PC-3 (cell line): ENCODE results near the gene KCNH1. TPM values are rescaled to one million over a fixed set of nuclear protein-coding genes. Genes with fewer than 3 reads are reported as not detected.

Experiments
- ATAC-seq: fragments of 200-7000 bp; cut with Tn5 transposase; 2 replicates; pipeline ENCODE4 v1.9.1; 2020; ENCODE audit warnings: mild to moderate bottlenecking, moderate library complexity
- BruUV-seq: library from RNA; stranded (reverse); fragments of 400-500 nt; replicated peaks from 2 replicates; lab custom pipeline; 2021; lab: Mats Ljungman, UMichigan
- CTCF ChIA-PET: fragments of 300-600 bp; sonication (Branson Sonifier 250); formaldehyde crosslinking; loops from one replicate; lab custom pipeline; 2022; ENCODE audit warnings: antibody characterized with exemption; lab: Charles Lee
- POLR2A ChIA-PET: fragments of 300-600 bp; sonication (Branson Sonifier 250); formaldehyde crosslinking; loops from one replicate; lab custom pipeline; 2022; ENCODE audit warnings: antibody characterized with exemption; ENCODE audit not compliant: unreplicated experiment; lab: Charles Lee
- DNase-seq: peaks from one replicate; pipeline ENCODE4 v3.0.0-alpha.2; 2015
- H2AFZ ChIP-seq: fragments of 300-600 bp; sonication (generic); 2 replicates; pipeline ENCODE4 v1.6.0; 2016; ENCODE audit warnings: antibody characterized with exemption, low read length
- H3F3A ChIP-seq: fragments of 300-600 bp; sonication (generic); one replicate; pipeline ENCODE4 v1.6.0; 2017; ENCODE audit warnings: antibody characterized with exemption, low read length, control low read depth, mild to moderate bottlenecking; ENCODE audit not compliant: unreplicated experiment
- H3K27ac ChIP-seq: fragments of 300-600 bp; sonication (generic); 2 replicates; pipeline ENCODE4 v1.5.1; 2016; ENCODE audit warnings: mild to moderate bottlenecking, low read length
- H3K27me3 ChIP-seq: fragments of 300-600 bp; sonication (generic); 2 replicates; pipeline ENCODE4 v1.6.1; 2016; ENCODE audit warnings: low read length, mixed read lengths
- H3K36me3 ChIP-seq: fragments of 300-600 bp; sonication (generic); 2 replicates; pipeline ENCODE4 v1.6.1; 2016; ENCODE audit warnings: low read depth, mixed run types, low read length, mixed read lengths
- H3K4me1 ChIP-seq: fragments of 300-600 bp; sonication (generic); 2 replicates; pipeline ENCODE4 v1.5.1; 2016; ENCODE audit warnings: low read length; ENCODE audit not compliant: insufficient read depth
- H3K4me2 ChIP-seq: fragments of 300-600 bp; sonication (generic); 2 replicates; pipeline ENCODE4 v1.6.0; 2016; ENCODE audit warnings: low read length
- H3K4me3 ChIP-seq: fragments of 300-600 bp; sonication (generic); 2 replicates; pipeline ENCODE4 v1.5.1; 2016; ENCODE audit warnings: mild to moderate bottlenecking, low read length, mixed read lengths
- H3K79me2 ChIP-seq: fragments of 300-600 bp; sonication (generic); 2 replicates; pipeline ENCODE4 v1.6.1; 2017; ENCODE audit warnings: low read length, mixed read lengths
- H3K9ac ChIP-seq: fragments of 300-600 bp; sonication (generic); 2 replicates; pipeline ENCODE4 v1.6.0; 2016; ENCODE audit warnings: mild to moderate bottlenecking, low read length
- H3K9me2 ChIP-seq: fragments of 300-600 bp; sonication (generic); replicated peaks from 2 replicates; pipeline ENCODE4 v1.6.1; 2016; ENCODE audit warnings: mixed run types, low read length, mixed read lengths
- H3K9me3 ChIP-seq: fragments of 300-600 bp; sonication (generic); 2 replicates; pipeline ENCODE4 v1.6.1; 2016; ENCODE audit warnings: low read length, mixed read lengths
- H4K20me1 ChIP-seq: fragments of 300-600 bp; sonication (generic); 2 replicates; pipeline ENCODE4 v1.6.1; 2016; ENCODE audit warnings: low read length, mixed read lengths
- EZH2 ChIP-seq: fragments of 300-600 bp; sonication (generic); IDR thresholded peaks from one replicate; pipeline ENCODE4 v1.6.1; 2017; ENCODE audit warnings: antibody characterized with exemption, mild to moderate bottlenecking, low read length; ENCODE audit not compliant: unreplicated experiment
- EZH2phosphoT487 ChIP-seq: fragments of 300-600 bp; sonication (generic); IDR thresholded peaks from 2 replicates; pipeline ENCODE4 v1.6.1; 2018; ENCODE audit warnings: mild to moderate bottlenecking, antibody characterized with exemption, low read length, borderline replicate concordance
- intact Hi-C: fragments of 100-400 bp; cut with micrococcal nuclease; formaldehyde crosslinking; loops from 2 replicates; pipeline ENCODE4 v1.9.0; 2023
- total RNA-seq: library from RNA; depleted of rRNA; stranded (reverse); fragments of >200 nt; gene quantifications from 2 replicates; pipeline ENCODE4 v1.2.3, GENCODE V29; 2014
- TF ChIP-seq, protein P1 (sequence below): fragments of 300-600 bp; sonication (generic); conservative IDR thresholded peaks from 2 replicates; pipeline ENCODE4 v1.5.1; 2017; ENCODE audit warnings: antibody characterized with exemption, low read depth, mild to moderate bottlenecking, low read length

The KCNH1 gene
- total RNA-seq, 1 experiment from 2014 or later = not detected

GRCh38 chr1:210822932-210823331 lies 311.0 kb downstream of the KCNH1 start:
- intact Hi-C loops = no loop called here
- Histone ChIP-seq H3K9me3 (0 out of 2 replicates have a peak, but pooled peaks cover 4% of the 10 kb centered on the region), H3K36me3 (no peaks in the 10 kb centered on the region), H3K4me3 (no peak overlapping the region), H2AFZ (no peak overlapping the region), H3K27ac (no peak overlapping the region), H3K79me2 (no peaks in the 10 kb centered on the region), H3K4me2 (no peak overlapping the region), H4K20me1 (no peaks in the 10 kb centered on the region), H3K4me1 (no peaks in the 10 kb centered on the region), H3K9me2 (no peaks in the 10 kb centered on the region), H3F3A (no peaks in the 10 kb centered on the region), H3K9ac (no peak overlapping the region), H3K27me3 (peaks cover 9% of the 10 kb centered on the region; the same call in 1 of the 2 replicates)
- DNase-seq (no peak), ATAC-seq (no peak)
- BruUV-seq = no TSS peak
- ChIA-PET CTCF (no interaction called here), POLR2A (no interaction called here)
- TF ChIP-seq EZH2 (no peak), EZH2phosphoT487 (no peak)
- TF ChIP-seq, protein P1, sequence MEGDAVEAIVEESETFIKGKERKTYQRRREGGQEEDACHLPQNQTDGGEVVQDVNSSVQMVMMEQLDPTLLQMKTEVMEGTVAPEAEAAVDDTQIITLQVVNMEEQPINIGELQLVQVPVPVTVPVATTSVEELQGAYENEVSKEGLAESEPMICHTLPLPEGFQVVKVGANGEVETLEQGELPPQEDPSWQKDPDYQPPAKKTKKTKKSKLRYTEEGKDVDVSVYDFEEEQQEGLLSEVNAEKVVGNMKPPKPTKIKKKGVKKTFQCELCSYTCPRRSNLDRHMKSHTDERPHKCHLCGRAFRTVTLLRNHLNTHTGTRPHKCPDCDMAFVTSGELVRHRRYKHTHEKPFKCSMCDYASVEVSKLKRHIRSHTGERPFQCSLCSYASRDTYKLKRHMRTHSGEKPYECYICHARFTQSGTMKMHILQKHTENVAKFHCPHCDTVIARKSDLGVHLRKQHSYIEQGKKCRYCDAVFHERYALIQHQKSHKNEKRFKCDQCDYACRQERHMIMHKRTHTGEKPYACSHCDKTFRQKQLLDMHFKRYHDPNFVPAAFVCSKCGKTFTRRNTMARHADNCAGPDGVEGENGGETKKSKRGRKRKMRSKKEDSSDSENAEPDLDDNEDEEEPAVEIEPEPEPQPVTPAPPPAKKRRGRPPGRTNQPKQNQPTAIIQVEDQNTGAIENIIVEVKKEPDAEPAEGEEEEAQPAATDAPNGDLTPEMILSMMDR = no peak

DNA sequence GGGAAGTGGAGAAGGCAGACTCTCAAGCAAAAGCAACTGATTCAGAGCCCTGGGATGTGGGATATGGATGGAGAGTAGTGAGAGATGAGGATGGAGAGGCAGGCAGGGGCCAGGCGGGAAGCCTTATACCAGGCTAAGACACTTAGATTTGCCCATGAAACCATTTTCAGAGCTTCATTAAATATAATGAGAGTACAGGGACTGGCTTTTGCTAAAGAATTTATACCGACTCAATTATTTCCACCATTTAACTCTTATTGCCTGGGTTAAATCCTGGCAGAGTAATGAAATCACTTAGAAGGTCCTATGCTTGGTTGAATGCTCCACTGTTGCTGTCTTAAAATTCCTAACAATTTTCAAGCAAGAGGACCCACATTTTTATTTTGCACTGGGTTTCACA lies 311.7 kb downstream of the KCNH1 start:
- H3K27me3 ChIP-seq = peaks cover 9% of the 10 kb centered on the region; the same call in 1 of the 2 replicates
- CTCF ChIA-PET = no interaction called here
- no peaks in the 10 kb centered on the region for H3K79me2 ChIP-seq
- BruUV-seq = no TSS peak
- H2AFZ ChIP-seq = no peak overlapping the region
- TF ChIP-seq EZH2 = no peak
- TF ChIP-seq, protein P1 = no peak
- no peak for TF ChIP-seq EZH2phosphoT487
- no peak overlapping the region for H3K27ac ChIP-seq
- no peak for ATAC-seq
- no peak overlapping the region for H3K9ac ChIP-seq
- no peaks in the 10 kb centered on the region for H3K9me2 ChIP-seq
- H4K20me1 ChIP-seq = no peaks in the 10 kb centered on the region
- no peaks in the 10 kb centered on the region for H3K4me1 ChIP-seq
- no peaks in the 10 kb centered on the region for H3K36me3 ChIP-seq
- no peak for DNase-seq
- POLR2A ChIA-PET = no interaction called here
- H3F3A ChIP-seq = no peaks in the 10 kb centered on the region
- H3K9me3 ChIP-seq = 0 out of 2 replicates have a peak, but pooled peaks cover 4% of the 10 kb centered on the region
- no peak overlapping the region for H3K4me3 ChIP-seq
- intact Hi-C loops = no loop called here
- no peak overlapping the region for H3K4me2 ChIP-seq

- H3K9ac ChIP-seq = no peak overlapping the region
- no peak overlapping the region for H2AFZ ChIP-seq
- no peak overlapping the region for H3K27ac ChIP-seq
- no peak overlapping the region for H3K4me2 ChIP-seq
- no peaks in the 10 kb centered on the region for H3K4me1 ChIP-seq
- H3K9me2 ChIP-seq = no peaks in the 10 kb centered on the region
- no peaks in the 10 kb centered on the region for H3F3A ChIP-seq
- ATAC-seq (no peak), DNase-seq (no peak)
- POLR2A ChIA-PET = no interaction called here
- peaks cover 6% of the 10 kb centered on the region; the same call in 1 of the 2 replicates for H3K27me3 ChIP-seq
- intact Hi-C loops = no loop called here
- H3K9me3 ChIP-seq = 0 out of 2 replicates have a peak, but pooled peaks cover 4% of the 10 kb centered on the region
- TF ChIP-seq EZH2phosphoT487 = no peak
- TF ChIP-seq, protein P1 = no peak
- no peaks in the 10 kb centered on the region for H3K79me2 ChIP-seq
- CTCF ChIA-PET = no interaction called here
- no TSS peak for BruUV-seq
- no peak overlapping the region for H3K4me3 ChIP-seq
- H3K36me3 ChIP-seq = no peaks in the 10 kb centered on the region
- H4K20me1 ChIP-seq = no peaks in the 10 kb centered on the region
Measured at GRCh38 chr1:210821615-210822014, 312.3 kb downstream of the KCNH1 start.
